Vagina (tissue), 2 donors: ENCODE measurements around the gene NUP188. TPM values are rescaled to one million over a fixed set of nuclear protein-coding genes. Genes with fewer than 3 reads are reported as not detected.

Source experiments
- DNase-seq, 2 donors: peaks; one replicate each; pipeline ENCODE4 v3.0.0-alpha.2; 2017; ENCODE audit errors: extremely low spot score in 2 of 2
- H3K27ac ChIP-seq: fragments of 200-600 bp; sonication (generic); one replicate; pipeline ENCODE4 v1.5.1; 2019
- H3K27me3 ChIP-seq: fragments of 200-600 bp; sonication (generic); one replicate; pipeline ENCODE4 v1.5.1; 2019
- H3K36me3 ChIP-seq, 2 donors: fragments of 200-600 bp; sonication (generic); one replicate each; pipeline ENCODE4 v1.5.1; 2017 to 2019
- H3K4me1 ChIP-seq: fragments of 200-600 bp; sonication (generic); one replicate; pipeline ENCODE4 v1.5.1; 2019
- H3K4me3 ChIP-seq, 2 donors: fragments of 200-600 bp; sonication (generic); 1 replicate in 1 of 2; 2 replicates in 1 of 2; pipeline ENCODE4 v1.5.1; 2016 to 2019
- H3K9me3 ChIP-seq: fragments of 200-600 bp; sonication (generic); one replicate; pipeline ENCODE4 v1.5.1; 2019
- CTCF ChIP-seq, 3 experiments: fragments of 450-650 bp in 2 of 3; fragments of 200-600 bp in 1 of 3; sonication (generic) in 1 of 3; IDR thresholded peaks; one replicate each; pipeline ENCODE4 v1.5.1; 2017 to 2019; ENCODE audit warnings: antibody characterized with exemption in 3 of 3, mild to moderate bottlenecking in 2 of 3, moderate library complexity in 2 of 3
- POLR2A ChIP-seq, 2 donors: fragments of 450-650 bp; IDR thresholded peaks; one replicate each; pipeline ENCODE4 v1.6.1; 2017; ENCODE audit warnings: antibody characterized with exemption in 2 of 2, mild to moderate bottlenecking in 2 of 2, moderate library complexity in 2 of 2
- POLR2AphosphoS5 ChIP-seq, 2 donors: sonication (generic); formaldehyde crosslinking; IDR thresholded peaks; one replicate each; pipeline ENCODE4 v1.9.0; 2017; ENCODE audit warnings: antibody characterized with exemption in 2 of 2, mild to moderate bottlenecking in 2 of 2, low read depth in 1 of 2; ENCODE audit not compliant: insufficient read depth in 1 of 2
- intact Hi-C: fragments of 100-400 bp; cut with DNase I; formaldehyde crosslinking; loops from one replicate; pipeline ENCODE4 v1.15.1; 2023
- total RNA-seq: library from RNA; depleted of rRNA; stranded (reverse); fragments of >200 nt; gene quantifications from one replicate; pipeline ENCODE4 v1.2.3, GENCODE V29; 2016

The NUP188 gene
- total RNA-seq, 1 donor from 2014 or later: 69.0 TPM

- H3K36me3 ChIP-seq: peaks cover 0 to 13% of the 10 kb centered on the region in 2 donors
- peak within 1 kb of the TSS; percentile 57 to 65 for H3K4me3 ChIP-seq
- no peaks in the 10 kb centered on the region for H3K9me3 ChIP-seq
- DNase-seq: no peak
- no peaks in the 10 kb centered on the region for H3K27me3 ChIP-seq
- TF ChIP-seq POLR2A (IDR thresholded peaks at IDR 0.05): no peak
- no peak for TF ChIP-seq CTCF (IDR thresholded peaks at IDR 0.05)
- peak in 1 of 2 donors; percentile 70 for TF ChIP-seq POLR2AphosphoS5 (IDR thresholded peaks at IDR 0.05; ENCODE audit: insufficient read depth in 1 of 2, low read depth in 1 of 2)
- peaks cover 76% of the 10 kb centered on the region for H3K4me1 ChIP-seq
- peak within 1 kb of the TSS; percentile 96 for H3K27ac ChIP-seq
- intact Hi-C loops: no loop called here
Observed at GRCh38 chr9:128920381-128921058, 27.0 kb upstream of the NUP188 start, which contains the start of gene PHYHD1. Gene PHYHD1 (plus strand): TSS chr9:128920982. CDS start chr9:128922324, 1,342 bp downstream.

GRCh38 chr9:128921881-128922763 is 25.4 kb upstream of the NUP188 start:
- H3K27ac ChIP-seq: peak overlapping the region; percentile 96
- peaks cover 0 to 13% of the 10 kb centered on the region in 2 donors for H3K36me3 ChIP-seq
- TF ChIP-seq POLR2A (IDR thresholded peaks at IDR 0.05): no peak
- TF ChIP-seq POLR2AphosphoS5 (IDR thresholded peaks at IDR 0.05; ENCODE audit: insufficient read depth in 1 of 2, low read depth in 1 of 2): peak; percentile 31 to 76
- peak in 1 of 3 experiments; percentile 15 for TF ChIP-seq CTCF (IDR thresholded peaks at IDR 0.05)
- no peak for DNase-seq
- H3K4me3 ChIP-seq: peak overlapping the region; percentile 57 to 65
- no peaks in the 10 kb centered on the region for H3K9me3 ChIP-seq
- H3K27me3 ChIP-seq: no peaks in the 10 kb centered on the region
- H3K4me1 ChIP-seq: peaks cover 60% of the 10 kb centered on the region
- intact Hi-C loops: no loop called here

- Histone ChIP-seq H3K27me3 (no peaks in the 10 kb centered on the region), H3K9me3 (no peaks in the 10 kb centered on the region), H3K36me3 (peaks cover 0 to 4% of the 10 kb centered on the region in 2 donors), H3K27ac (peak overlapping the region; percentile 96), H3K4me1 (peaks cover 65% of the 10 kb centered on the region), H3K4me3 (no peak overlapping the region)
- intact Hi-C loops: no loop called here
- TF ChIP-seq POLR2AphosphoS5 (IDR thresholded peaks at IDR 0.05; ENCODE audit: insufficient read depth in 1 of 2, low read depth in 1 of 2): no peak
- no peak for TF ChIP-seq CTCF (IDR thresholded peaks at IDR 0.05)
- no peak for TF ChIP-seq POLR2A (IDR thresholded peaks at IDR 0.05)
- DNase-seq: no peak
Observed at GRCh38 chr9:128923493-128923883, 24.0 kb upstream of the NUP188 start.

GRCh38 chr9:128927731-128928411 is 19.6 kb upstream of the NUP188 start:
- H3K4me1 ChIP-seq: peaks cover 23% of the 10 kb centered on the region
- no peak overlapping the region for H3K4me3 ChIP-seq
- H3K27ac ChIP-seq: peak overlapping the region; percentile 66
- H3K27me3 ChIP-seq: no peaks in the 10 kb centered on the region
- intact Hi-C loops: loop anchor here (5.0 kb wide), 1 partner anchor 66 kb away; no protein-coding TSS in a partner anchor
- TF ChIP-seq POLR2AphosphoS5 (IDR thresholded peaks at IDR 0.05; ENCODE audit: insufficient read depth in 1 of 2, low read depth in 1 of 2): peak in 1 of 2 donors; percentile 40
- TF ChIP-seq POLR2A (IDR thresholded peaks at IDR 0.05): no peak
- peak; percentile 72 to 94 (median 85) for TF ChIP-seq CTCF (IDR thresholded peaks at IDR 0.05)
- no peaks in the 10 kb centered on the region for H3K9me3 ChIP-seq
- no peaks in the 10 kb centered on the region for H3K36me3 ChIP-seq
- no peak for DNase-seq
